Trophoblast cell (in vitro differentiated cells and primary cell): ENCODE measurements around the gene CHCHD6.

Source experiments
- DNase-seq, 2 donors: peaks; one replicate each; pipeline ENCODE4 v3.0.0-alpha.2; 2016
- H2AFZ ChIP-seq: 2 replicates; pipeline ENCODE4 v1.6.1; 2013; ENCODE audit warnings: low read length, moderate library complexity, mild to moderate bottlenecking; ENCODE audit not compliant: insufficient read depth, poor library complexity
- H2AK5ac ChIP-seq: 2 replicates; pipeline ENCODE4 v1.6.1; 2013; ENCODE audit warnings: mild to moderate bottlenecking, low read length
- H2BK120ac ChIP-seq: 2 replicates; pipeline ENCODE4 v1.6.1; 2013; ENCODE audit warnings: low read length, mild to moderate bottlenecking, moderate library complexity; ENCODE audit not compliant: insufficient read depth, poor library complexity
- H2BK12ac ChIP-seq: 2 replicates; pipeline ENCODE4 v1.6.1; 2013; ENCODE audit warnings: mild to moderate bottlenecking, low read length, moderate library complexity
- H2BK5ac ChIP-seq: 2 replicates; pipeline ENCODE4 v1.6.1; 2013; ENCODE audit warnings: low read length, low read depth, moderate library complexity, mild to moderate bottlenecking; ENCODE audit not compliant: poor library complexity
- H3K14ac ChIP-seq: 2 replicates; pipeline ENCODE4 v1.6.1; 2013; ENCODE audit warnings: mild to moderate bottlenecking, low read length
- H3K18ac ChIP-seq: 2 replicates; pipeline ENCODE4 v1.6.1; 2013; ENCODE audit warnings: mild to moderate bottlenecking, low read length
- H3K23ac ChIP-seq: 2 replicates; pipeline ENCODE4 v1.6.1; 2013; ENCODE audit warnings: low read length
- H3K27ac ChIP-seq: 2 replicates; pipeline ENCODE4 v1.5.1; 2013; ENCODE audit warnings: low read depth, mild to moderate bottlenecking, inconsistent platforms, low read length, moderate library complexity
- H3K27me3 ChIP-seq: 2 replicates; pipeline ENCODE4 v1.6.1; 2013; ENCODE audit warnings: inconsistent platforms, mild to moderate bottlenecking, low read length, moderate library complexity; ENCODE audit not compliant: insufficient read depth
- H3K36me3 ChIP-seq, 2 experiments: 1 replicate in 1 of 2; 2 replicates in 1 of 2; pipeline ENCODE4 v1.6.1; 2013; ENCODE audit warnings: low read length in 2 of 2, mild to moderate bottlenecking in 2 of 2, moderate library complexity in 1 of 2; ENCODE audit not compliant: insufficient read depth in 2 of 2, control insufficient read depth in 1 of 2
- H3K4ac ChIP-seq: 2 replicates; pipeline ENCODE4 v1.6.1; 2013; ENCODE audit warnings: low read depth, mild to moderate bottlenecking, low read length, moderate library complexity
- H3K4me1 ChIP-seq, 2 experiments: 1 replicate in 1 of 2; 2 replicates in 1 of 2; pipeline ENCODE4 v1.6.1; 2013; ENCODE audit warnings: low read length in 2 of 2, mild to moderate bottlenecking in 2 of 2, moderate library complexity in 1 of 2; ENCODE audit not compliant: insufficient read depth in 2 of 2, control insufficient read depth in 1 of 2
- H3K4me2 ChIP-seq: 2 replicates; pipeline ENCODE4 v1.6.1; 2013; ENCODE audit warnings: inconsistent platforms, mild to moderate bottlenecking, low read length, moderate library complexity
- H3K4me3 ChIP-seq: 2 replicates; pipeline ENCODE4 v1.5.1; 2013; ENCODE audit warnings: mild to moderate bottlenecking, low read depth, low read length, inconsistent platforms
- H3K79me1 ChIP-seq: one replicate; pipeline ENCODE4 v1.6.1; 2013; ENCODE audit warnings: low read length
- H3K79me2 ChIP-seq: 2 replicates; pipeline ENCODE4 v1.6.1; 2013; ENCODE audit warnings: low read length, mild to moderate bottlenecking; ENCODE audit not compliant: control insufficient read depth, insufficient read depth, poor library complexity
- H3K9ac ChIP-seq: 2 replicates; pipeline ENCODE4 v1.6.1; 2013; ENCODE audit warnings: mild to moderate bottlenecking, low read length
- H3K9me3 ChIP-seq: 2 replicates; pipeline ENCODE4 v1.6.1; 2013; ENCODE audit warnings: low read depth, mild to moderate bottlenecking, control low read depth, inconsistent platforms, low read length; ENCODE audit not compliant: insufficient read depth
- H4K12ac ChIP-seq: 2 replicates; pipeline ENCODE4 v1.6.1; 2013; ENCODE audit warnings: low read depth, mild to moderate bottlenecking, low read length, moderate library complexity
- H4K8ac ChIP-seq: 2 replicates; pipeline ENCODE4 v1.6.1; 2013; ENCODE audit warnings: low read depth, mild to moderate bottlenecking, low read length, moderate library complexity
- H4K91ac ChIP-seq: one replicate; pipeline ENCODE4 v1.6.1; 2013; ENCODE audit warnings: low read depth, mild to moderate bottlenecking, low read length, moderate library complexity
- WGBS: extraction: QIAGEN DNeasy Blood & Tissue Kit; methylation state at CpG from one replicate; pipeline ENCODE4 v1.1.7; 2013; ENCODE audit warnings: missing lambda C conversion rate; ENCODE audit not compliant: insufficient read length, insufficient coverage; ENCODE audit errors: extremely low coverage; 5-methylcytosine and 5-hydroxymethylcytosine counted together

Gene CHCHD6

GRCh38 chr3:126849768-126850167 is 145.7 kb downstream of the CHCHD6 start:
- Histone ChIP-seq H3K23ac (no peak overlapping the region), H3K4ac (no peak overlapping the region), H2AFZ (peak overlapping the region; percentile 35), H3K9me3 (no peaks in the 10 kb centered on the region), H3K18ac (no peak overlapping the region), H3K79me2 (no peaks in the 10 kb centered on the region), H4K91ac (peak overlapping the region; percentile 63), H3K4me3 (no peak overlapping the region), H3K27ac (no peak overlapping the region), H2AK5ac (no peak overlapping the region), H4K8ac (no peak overlapping the region), H3K27me3 (no peaks in the 10 kb centered on the region), H3K79me1 (peaks cover 12% of the 10 kb centered on the region), H2BK120ac (peak overlapping the region; percentile 3), H3K36me3 (no peaks in the 10 kb centered on the region), H4K12ac (no peak overlapping the region), H3K9ac (no peak overlapping the region), H3K4me2 (no peak overlapping the region), H3K14ac (peak overlapping the region; percentile 24), H2BK12ac (peak overlapping the region; percentile 42), H2BK5ac (no peak overlapping the region), H3K4me1 (peaks cover 27% of the 10 kb centered on the region in 2 experiments)
- no CpG with 5 or more reads among the region's 6 CpGs for WGBS
- no peak for DNase-seq

GRCh38 chr3:126850370-126851085 is 146.5 kb downstream of the CHCHD6 start:
- Histone ChIP-seq H3K18ac (no peak overlapping the region), H3K27ac (peak overlapping the region; percentile 60), H3K4ac (no peak overlapping the region), H2BK5ac (no peak overlapping the region), H3K79me2 (no peaks in the 10 kb centered on the region), H3K23ac (no peak overlapping the region), H3K4me3 (no peak overlapping the region), H2BK120ac (peak overlapping the region; percentile 29), H2AFZ (no peak overlapping the region), H3K4me1 (peaks cover 27% of the 10 kb centered on the region in 2 experiments), H3K79me1 (peaks cover 12% of the 10 kb centered on the region), H4K8ac (no peak overlapping the region), H3K9ac (no peak overlapping the region), H3K9me3 (no peaks in the 10 kb centered on the region), H3K14ac (no peak overlapping the region), H3K36me3 (no peaks in the 10 kb centered on the region), H3K27me3 (no peaks in the 10 kb centered on the region), H4K91ac (peak overlapping the region; percentile 74), H2BK12ac (no peak overlapping the region), H4K12ac (no peak overlapping the region), H2AK5ac (no peak overlapping the region), H3K4me2 (no peak overlapping the region)
- WGBS: no CpG with 5 or more reads among the region's 10 CpGs
- peak; percentile 85 to 95 for DNase-seq

- Histone ChIP-seq H2BK120ac (peak overlapping the region; percentile 29), H3K9me3 (no peaks in the 10 kb centered on the region), H3K4me1 (peaks cover 27% of the 10 kb centered on the region in 2 experiments), H4K91ac (peak overlapping the region; percentile 74), H3K9ac (no peak overlapping the region), H3K36me3 (no peaks in the 10 kb centered on the region), H4K12ac (no peak overlapping the region), H2BK12ac (peak overlapping the region; percentile 29), H3K18ac (peak overlapping the region; percentile 20), H2BK5ac (peak overlapping the region; percentile 29), H3K27ac (peak overlapping the region; percentile 41), H3K23ac (no peak overlapping the region), H3K4ac (no peak overlapping the region), H3K27me3 (no peaks in the 10 kb centered on the region), H3K4me2 (no peak overlapping the region), H3K14ac (peak overlapping the region; percentile 12), H3K4me3 (no peak overlapping the region), H3K79me2 (no peaks in the 10 kb centered on the region), H3K79me1 (peaks cover 12% of the 10 kb centered on the region), H4K8ac (no peak overlapping the region), H2AFZ (no peak overlapping the region), H2AK5ac (peak overlapping the region; percentile 32)
- no CpG with 5 or more reads among the region's 6 CpGs for WGBS
- DNase-seq: no peak
Measured at GRCh38 chr3:126851382-126851781, 147.3 kb downstream of the CHCHD6 start.

- no CpG with 5 or more reads among the region's 6 CpGs for WGBS
- H3K14ac ChIP-seq: peak overlapping the region; percentile 25
- no peak overlapping the region for H3K4me3 ChIP-seq
- H3K79me1 ChIP-seq: peaks cover 12% of the 10 kb centered on the region
- H2BK120ac ChIP-seq: peak overlapping the region; percentile 12
- no peaks in the 10 kb centered on the region for H3K79me2 ChIP-seq
- H4K8ac ChIP-seq: no peak overlapping the region
- H2AK5ac ChIP-seq: no peak overlapping the region
- H3K27me3 ChIP-seq: no peaks in the 10 kb centered on the region
- H3K27ac ChIP-seq: no peak overlapping the region
- H2AFZ ChIP-seq: no peak overlapping the region
- H2BK12ac ChIP-seq: peak overlapping the region; percentile 21
- no peak for DNase-seq
- no peaks in the 10 kb centered on the region for H3K9me3 ChIP-seq
- no peaks in the 10 kb centered on the region for H3K36me3 ChIP-seq
- no peak overlapping the region for H3K4me2 ChIP-seq
- H3K4me1 ChIP-seq: peaks cover 27% of the 10 kb centered on the region in 2 experiments
- no peak overlapping the region for H4K12ac ChIP-seq
- no peak overlapping the region for H2BK5ac ChIP-seq
- H3K9ac ChIP-seq: no peak overlapping the region
- H3K18ac ChIP-seq: peak overlapping the region; percentile 20
- no peak overlapping the region for H3K4ac ChIP-seq
- no peak overlapping the region for H3K23ac ChIP-seq
- H4K91ac ChIP-seq: peak overlapping the region; percentile 74
Measured at GRCh38 chr3:126851934-126852333, 147.9 kb downstream of the CHCHD6 start.
